ENCODE data around the gene ABI3BP. TPM values are rescaled to one million over a fixed set of nuclear protein-coding genes. Genes with fewer than 3 reads are reported as not detected.
"Not testable (repeated sequence)": the region's sequence is repeated elsewhere in the genome, so short reads cannot be mapped to it uniquely, and the experiment has no call there.

ABI3BP gene
- total RNA-seq, 3 donors from 2014 or later, result 13.5 to 70.8 (median 47.0) TPM

DNA sequence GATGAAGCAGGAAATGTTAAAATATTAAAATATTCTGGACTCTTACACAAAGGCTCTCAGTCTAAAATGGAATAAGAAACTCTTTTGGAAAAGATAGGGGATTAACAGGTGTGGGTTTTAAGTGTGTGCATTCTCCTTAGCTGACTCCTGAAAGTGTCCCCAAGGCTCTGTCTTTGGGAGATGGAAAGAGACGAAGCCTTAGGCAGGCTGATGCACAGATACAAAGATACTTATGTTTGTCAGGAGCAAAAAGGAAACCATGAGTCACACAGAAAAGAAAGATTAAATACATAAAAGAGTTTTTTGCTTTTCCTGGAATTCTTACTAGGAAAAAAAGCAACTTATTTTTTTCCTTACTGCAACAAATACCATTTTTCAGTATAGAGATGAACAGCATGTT is 23.8 kb upstream of the ABI3BP start:
- H3K4me1 ChIP-seq (ENCODE audit: low read depth), result no peaks in the 10 kb centered on the region
- DNase-seq (no peak), ATAC-seq (no peak)
- no peak overlapping the region for H3K4me3 ChIP-seq
- TF ChIP-seq, protein P1, sequence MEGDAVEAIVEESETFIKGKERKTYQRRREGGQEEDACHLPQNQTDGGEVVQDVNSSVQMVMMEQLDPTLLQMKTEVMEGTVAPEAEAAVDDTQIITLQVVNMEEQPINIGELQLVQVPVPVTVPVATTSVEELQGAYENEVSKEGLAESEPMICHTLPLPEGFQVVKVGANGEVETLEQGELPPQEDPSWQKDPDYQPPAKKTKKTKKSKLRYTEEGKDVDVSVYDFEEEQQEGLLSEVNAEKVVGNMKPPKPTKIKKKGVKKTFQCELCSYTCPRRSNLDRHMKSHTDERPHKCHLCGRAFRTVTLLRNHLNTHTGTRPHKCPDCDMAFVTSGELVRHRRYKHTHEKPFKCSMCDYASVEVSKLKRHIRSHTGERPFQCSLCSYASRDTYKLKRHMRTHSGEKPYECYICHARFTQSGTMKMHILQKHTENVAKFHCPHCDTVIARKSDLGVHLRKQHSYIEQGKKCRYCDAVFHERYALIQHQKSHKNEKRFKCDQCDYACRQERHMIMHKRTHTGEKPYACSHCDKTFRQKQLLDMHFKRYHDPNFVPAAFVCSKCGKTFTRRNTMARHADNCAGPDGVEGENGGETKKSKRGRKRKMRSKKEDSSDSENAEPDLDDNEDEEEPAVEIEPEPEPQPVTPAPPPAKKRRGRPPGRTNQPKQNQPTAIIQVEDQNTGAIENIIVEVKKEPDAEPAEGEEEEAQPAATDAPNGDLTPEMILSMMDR (IDR thresholded peaks at IDR 0.05), result no peak
- intact Hi-C loops (cut with DNase I, micrococcal nuclease), result no loop called here
- H3K36me3 ChIP-seq (ENCODE audit: low read depth), result no peaks in the 10 kb centered on the region
- H3K9me3 ChIP-seq, result no peaks in the 10 kb centered on the region

DNA sequence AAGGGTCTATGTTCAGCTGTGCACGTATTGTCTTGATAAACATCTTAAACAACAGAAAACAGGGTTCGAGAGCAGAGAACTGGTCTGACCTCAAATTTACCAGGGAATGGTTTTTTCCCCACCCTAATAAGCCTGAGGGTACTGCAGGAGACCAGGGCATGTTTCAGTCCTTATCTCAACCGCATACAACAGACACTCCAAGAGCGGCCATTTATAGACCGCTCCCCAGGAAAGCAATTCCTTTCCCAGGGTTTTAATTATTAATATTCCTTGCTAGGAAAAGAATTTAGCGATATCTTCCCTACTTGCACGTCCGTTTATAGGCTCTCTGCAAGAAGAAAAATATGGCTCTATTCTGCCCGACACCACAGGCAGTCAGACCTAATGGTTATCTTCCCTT is 19.1 kb upstream of the ABI3BP start:
- H3K9me3 ChIP-seq; H3K36me3 ChIP-seq (ENCODE audit: low read depth); DNase-seq; H3K4me1 ChIP-seq (ENCODE audit: low read depth); ATAC-seq; H3K4me3 ChIP-seq; intact Hi-C loops (cut with DNase I, micrococcal nuclease): not testable (repeated sequence)

DNA sequence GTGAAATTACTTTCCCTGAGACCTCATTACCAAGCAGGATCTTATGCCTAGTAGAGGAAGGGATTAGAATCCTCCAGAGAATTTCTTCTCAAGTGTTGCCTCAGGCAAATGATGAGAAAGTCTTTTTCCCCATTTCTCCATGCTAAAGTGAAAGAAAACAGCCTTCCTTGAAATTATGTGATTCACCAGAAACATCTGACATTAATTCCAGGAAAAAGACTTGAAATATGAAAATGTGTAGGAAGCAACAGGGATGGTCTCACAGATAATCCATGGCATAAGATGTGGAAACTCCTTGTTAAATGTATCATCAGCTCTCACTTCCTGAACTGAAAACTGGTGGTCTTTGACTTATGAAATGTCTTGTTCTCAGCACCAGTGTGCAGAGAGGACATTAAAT is 17.9 kb upstream of the ABI3BP start:
- intact Hi-C loops (cut with DNase I, micrococcal nuclease), result no loop called here
- Histone ChIP-seq H3K4me3 (no peak overlapping the region), H3K36me3 (ENCODE audit: low read depth) (no peaks in the 10 kb centered on the region), H3K4me1 (ENCODE audit: low read depth) (no peaks in the 10 kb centered on the region), H3K9me3 (peaks cover 4% of the 10 kb centered on the region)
- no peak for DNase-seq
- ATAC-seq, result no peak
- TF ChIP-seq, protein P1 (IDR thresholded peaks at IDR 0.05), result no peak

DNA sequence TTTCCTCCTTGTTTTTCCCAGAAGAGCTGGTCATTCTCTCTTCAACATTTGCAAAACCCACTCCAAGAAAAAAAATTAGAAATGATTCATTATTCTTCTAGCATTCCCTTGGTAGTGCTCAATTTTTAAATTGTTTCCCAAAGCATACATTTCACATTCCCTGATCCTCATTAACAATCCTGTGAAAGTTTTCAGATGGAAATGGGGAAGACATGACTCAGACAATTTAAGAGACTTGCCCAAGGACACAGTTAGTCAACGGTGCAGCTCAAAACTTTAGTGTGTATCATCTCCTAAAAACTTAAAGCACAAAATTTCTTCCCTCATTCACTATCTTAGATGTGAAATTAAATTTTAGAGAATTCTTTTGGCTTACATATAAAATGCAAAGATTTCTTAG is 17.1 kb upstream of the ABI3BP start:
- no peak overlapping the region for H3K4me3 ChIP-seq
- TF ChIP-seq, protein P1 (IDR thresholded peaks at IDR 0.05), result no peak
- no peak for ATAC-seq
- no peaks in the 10 kb centered on the region for H3K4me1 ChIP-seq (ENCODE audit: low read depth)
- peaks cover 4% of the 10 kb centered on the region for H3K9me3 ChIP-seq
- DNase-seq, result no peak
- no peaks in the 10 kb centered on the region for H3K36me3 ChIP-seq (ENCODE audit: low read depth)
- intact Hi-C loops (cut with DNase I, micrococcal nuclease), result no loop called here

DNA sequence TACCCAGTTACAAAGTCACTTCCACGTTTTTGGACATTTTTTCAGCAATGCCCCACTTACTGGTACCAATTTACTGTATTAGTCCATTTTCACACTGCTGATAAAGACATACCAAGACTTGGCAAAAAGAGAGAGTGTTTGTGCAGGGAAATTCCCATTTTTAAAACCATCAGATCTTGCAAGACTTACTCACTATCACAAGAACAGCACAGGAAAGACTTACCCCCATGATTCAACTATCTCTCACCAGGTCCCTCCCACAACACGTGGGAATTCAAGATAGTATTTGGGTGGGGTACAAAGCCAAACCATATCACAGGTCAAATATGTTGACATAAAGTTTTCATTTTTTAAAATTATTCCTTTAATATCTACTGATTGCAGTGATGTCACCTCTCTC is 16.2 kb upstream of the ABI3BP start:
- Histone ChIP-seq H3K4me1 (ENCODE audit: low read depth) (no peaks in the 10 kb centered on the region), H3K9me3 (peaks cover 4% of the 10 kb centered on the region), H3K4me3 (no peak overlapping the region), H3K36me3 (ENCODE audit: low read depth) (no peaks in the 10 kb centered on the region)
- ATAC-seq, result no peak
- no peak for DNase-seq
- intact Hi-C loops (cut with DNase I, micrococcal nuclease), result no loop called here
- TF ChIP-seq, protein P1 (IDR thresholded peaks at IDR 0.05), result no peak

DNA sequence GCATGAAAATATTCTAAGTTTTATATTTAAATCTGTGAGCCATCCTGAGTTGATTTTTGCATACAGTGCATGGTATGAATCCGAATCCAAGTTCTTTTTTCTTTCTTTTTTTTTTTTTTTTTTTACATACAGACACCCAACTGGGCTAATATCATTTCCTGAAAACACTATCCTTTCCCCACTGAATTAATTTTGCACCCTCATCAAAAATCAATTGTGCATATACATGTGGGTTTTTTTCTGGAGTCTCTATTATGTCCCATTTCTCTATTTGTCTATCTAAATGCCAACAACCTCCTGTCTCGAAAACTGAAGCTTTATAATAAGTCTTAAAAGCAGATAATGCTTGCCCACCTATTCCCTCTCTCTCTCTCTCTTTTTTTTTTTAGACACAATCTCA is 5.9 kb upstream of the ABI3BP start:
- no peak overlapping the region for H3K4me3 ChIP-seq
- intact Hi-C loops (cut with DNase I, micrococcal nuclease), result no loop called here
- no peaks in the 10 kb centered on the region for H3K36me3 ChIP-seq (ENCODE audit: low read depth)
- ATAC-seq (no peak), DNase-seq (no peak)
- no peaks in the 10 kb centered on the region for H3K4me1 ChIP-seq (ENCODE audit: low read depth)
- H3K9me3 ChIP-seq, result no peaks in the 10 kb centered on the region
- TF ChIP-seq, protein P1 (IDR thresholded peaks at IDR 0.05), result no peak
